ENCODE measurements around the gene NPPC.
"Not testable (repeated sequence)": the region's sequence is repeated elsewhere in the genome, so short reads cannot be mapped to it uniquely, and the experiment has no call there.

Gene NPPC

DNA sequence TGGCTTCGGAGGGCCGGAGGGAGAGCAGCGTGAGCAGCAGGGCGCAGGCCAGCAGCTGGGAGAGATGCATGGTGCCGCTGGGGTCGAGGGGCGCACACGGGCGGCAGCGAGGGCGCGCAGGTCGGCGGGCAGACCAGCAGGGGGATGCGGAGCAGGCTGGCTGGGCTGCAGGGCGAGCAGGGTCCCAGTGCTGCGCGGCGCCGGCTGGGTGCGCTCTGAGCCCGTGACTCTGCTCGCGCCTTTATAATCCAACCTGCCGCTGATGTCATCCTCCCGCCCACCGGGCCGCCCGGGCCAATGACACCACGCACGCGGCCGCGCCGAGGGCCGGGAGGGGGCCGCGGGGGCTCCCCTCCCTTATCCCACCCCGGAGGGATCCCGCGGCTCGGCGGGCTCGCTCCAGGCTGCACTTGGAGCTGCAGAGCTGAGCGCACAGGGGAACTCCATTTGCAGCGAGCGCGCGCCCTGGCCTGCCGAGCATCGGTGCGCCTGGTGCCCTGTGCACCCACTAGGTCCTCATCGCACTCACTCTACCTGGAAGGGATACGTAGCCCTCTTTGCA, at the start of gene NPPC:
Gene NPPC, minus strand, starts transcription at position 217 of the 562 bp plus-strand sequence. Its CDS starts 147 bp downstream, at position 70.
- peak; percentile 79 for DNase-seq (ENCODE audit: low read depth)

- no peak for DNase-seq (ENCODE audit: low read depth)
Measured at GRCh38 chr2:231975001-231975400, 48.8 kb upstream of the NPPC start.

GRCh38 chr2:231970461-231970860, 44.3 kb upstream of the NPPC start:
- peak; percentile 69 for DNase-seq (ENCODE audit: low read depth)

GRCh38 chr2:231968820-231969219, 42.6 kb upstream of the NPPC start:
- DNase-seq (ENCODE audit: low read depth), result no peak

DNA sequence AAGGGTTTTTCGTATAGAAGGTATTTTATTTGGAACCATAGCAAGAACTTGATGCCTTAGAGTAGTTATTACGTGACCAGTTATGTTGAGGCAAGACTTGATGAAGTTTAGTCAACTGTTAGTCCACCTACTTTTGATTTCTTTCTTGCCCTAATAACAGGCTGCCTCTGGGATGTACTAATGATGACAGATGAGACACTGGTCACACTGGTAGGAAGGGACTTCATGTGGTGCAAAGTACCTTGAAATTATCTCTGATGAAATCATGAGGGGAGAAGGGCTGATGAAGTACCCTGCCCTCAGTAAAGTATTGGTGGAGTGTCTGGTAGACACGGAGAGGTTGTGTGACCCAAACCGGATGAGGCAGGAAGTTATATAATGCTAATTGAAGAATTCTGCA, 40.7 kb upstream of the NPPC start:
- DNase-seq (ENCODE audit: low read depth), result no peak

GRCh38 chr2:231965102-231965501, 38.9 kb upstream of the NPPC start:
- no peak for DNase-seq (ENCODE audit: low read depth)

GRCh38 chr2:231961349-231962166, 35.4 kb upstream of the NPPC start, which contains the start of gene DIS3L2:
TSS of gene DIS3L2 (plus strand) at chr2:231961713. CDS start at chr2:232014928, 53,215 bp downstream.
- peak; percentile 88 for DNase-seq (ENCODE audit: low read depth)

DNA sequence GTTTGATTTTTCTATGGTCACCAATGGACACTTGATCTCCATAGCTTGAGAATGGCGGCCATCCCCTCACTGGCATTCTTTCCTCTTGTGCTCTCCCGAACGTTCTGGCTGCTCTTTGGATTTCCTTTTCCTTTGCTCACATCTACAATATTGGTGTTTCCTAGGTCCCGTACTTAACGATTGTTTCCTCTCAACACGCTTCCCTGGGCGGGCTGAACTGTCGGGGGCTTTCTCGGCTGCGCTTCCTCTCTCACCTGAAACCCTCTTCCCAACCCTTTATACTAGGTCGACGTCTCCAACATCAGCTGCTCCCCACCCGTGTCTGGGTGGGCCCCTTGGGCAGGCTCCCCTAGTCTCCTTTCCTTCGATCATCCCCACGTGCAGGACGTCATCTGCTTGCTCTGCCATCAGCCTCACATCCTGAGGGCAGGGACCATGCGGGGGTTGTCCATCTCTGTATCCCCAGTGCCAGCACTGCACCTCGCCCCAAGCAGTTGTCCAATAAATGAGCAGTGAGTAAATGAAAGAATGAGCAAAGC, 34.7 kb upstream of the NPPC start:
- DNase-seq (ENCODE audit: low read depth), result no peak

DNA sequence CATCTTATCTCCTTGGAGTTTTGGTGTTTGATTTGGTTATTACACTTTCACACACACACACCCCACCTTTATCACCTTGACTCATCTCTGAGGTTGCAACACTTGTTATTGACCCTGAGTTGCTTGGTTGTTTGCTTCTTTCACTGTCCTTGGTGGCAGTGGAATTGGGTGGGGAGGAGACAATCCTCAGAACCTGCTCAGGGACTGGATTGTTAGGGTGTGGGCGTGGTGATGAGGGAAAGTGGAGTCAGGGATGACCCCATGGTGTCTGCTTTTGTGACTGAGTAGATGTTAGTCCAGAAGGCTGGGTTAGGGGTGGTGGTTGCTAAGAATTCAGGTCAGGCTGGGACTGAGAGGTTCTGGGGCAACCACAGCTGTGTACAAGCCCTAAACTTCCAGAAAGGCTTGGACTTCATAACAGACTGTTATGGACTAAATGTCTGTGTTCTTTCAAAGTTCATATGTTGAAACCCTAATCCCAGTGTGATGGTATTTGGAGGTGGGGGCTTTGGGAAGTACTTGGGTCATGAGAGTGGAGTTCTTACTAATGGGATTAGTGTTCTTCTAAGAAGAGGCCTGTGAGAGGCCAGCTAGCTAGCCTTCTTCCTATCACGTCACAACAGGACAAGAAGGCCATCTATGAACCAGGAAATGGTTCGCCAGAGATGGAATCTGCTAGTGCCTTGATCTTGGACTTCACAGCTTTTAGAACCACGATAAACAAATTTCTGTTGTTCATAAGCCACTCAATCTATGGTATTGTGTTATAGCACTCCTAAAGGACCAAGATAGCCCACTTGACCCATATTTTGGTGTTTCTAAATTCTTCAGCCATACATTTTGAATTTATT, 31.9 kb upstream of the NPPC start:
- DNase-seq (ENCODE audit: low read depth), result no peak

DNA sequence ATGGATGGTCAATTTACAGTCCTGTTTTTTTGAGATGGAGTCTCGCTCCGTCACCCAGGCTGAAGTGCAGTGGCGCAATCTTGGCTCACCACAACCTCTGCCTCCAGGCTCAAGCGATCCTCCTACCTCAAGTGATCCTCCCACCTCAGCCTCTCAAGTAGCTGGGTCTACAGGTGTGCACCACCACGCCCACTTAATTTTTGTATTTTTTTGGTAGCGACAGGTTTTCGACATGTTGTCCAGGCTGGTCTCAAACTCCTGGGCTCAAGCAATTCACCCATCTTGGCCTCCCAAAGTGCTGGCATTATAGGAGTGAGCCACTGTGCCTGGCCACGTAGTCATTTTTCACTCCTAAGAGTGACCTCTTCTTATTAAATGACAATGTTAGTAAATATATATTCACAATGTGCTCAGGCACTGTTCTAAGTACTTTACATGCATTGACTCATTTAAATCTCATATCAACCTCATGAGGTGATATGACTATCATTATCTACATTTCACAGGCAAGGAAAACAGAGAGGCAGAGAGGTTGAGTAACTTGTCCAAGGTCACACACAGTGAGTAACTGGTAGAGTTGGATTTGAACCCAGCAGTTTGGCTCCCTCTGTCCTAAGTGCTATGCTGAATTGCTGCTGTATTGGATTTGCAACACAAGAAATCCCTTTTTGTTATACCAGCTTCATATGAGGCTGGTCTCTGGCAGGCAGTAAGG, 29.7 kb upstream of the NPPC start:
- DNase-seq (ENCODE audit: low read depth), result no peak

DNA sequence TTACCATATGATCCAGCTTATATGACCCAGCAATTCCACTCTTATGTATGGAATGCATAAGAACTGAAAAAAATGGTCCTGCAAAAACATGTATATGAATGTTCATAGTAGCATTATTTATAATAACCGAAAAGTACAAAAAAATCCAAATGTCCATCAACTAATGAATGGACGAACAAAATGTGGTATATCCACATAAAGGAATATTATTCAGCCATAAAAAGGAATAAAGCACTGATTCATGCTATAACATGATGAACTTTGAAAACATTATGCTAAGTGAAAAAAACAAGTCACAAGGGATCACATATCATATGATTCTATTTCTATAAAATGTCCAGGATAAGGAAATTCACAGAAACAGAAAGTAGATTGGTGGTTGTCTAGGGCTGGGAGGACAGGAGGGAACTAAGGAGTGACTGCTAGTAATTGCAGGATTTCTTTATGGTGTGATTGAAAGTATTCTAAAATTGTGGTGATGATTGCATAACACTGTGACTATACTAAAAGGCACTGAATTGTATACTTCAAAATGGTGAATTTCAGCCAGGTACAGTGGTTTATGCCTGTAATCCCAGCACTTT, 25.3 kb upstream of the NPPC start:
- no peak for DNase-seq (ENCODE audit: low read depth)

- no peak for DNase-seq (ENCODE audit: low read depth)
Measured at GRCh38 chr2:231947694-231948093, 21.5 kb upstream of the NPPC start.

DNA sequence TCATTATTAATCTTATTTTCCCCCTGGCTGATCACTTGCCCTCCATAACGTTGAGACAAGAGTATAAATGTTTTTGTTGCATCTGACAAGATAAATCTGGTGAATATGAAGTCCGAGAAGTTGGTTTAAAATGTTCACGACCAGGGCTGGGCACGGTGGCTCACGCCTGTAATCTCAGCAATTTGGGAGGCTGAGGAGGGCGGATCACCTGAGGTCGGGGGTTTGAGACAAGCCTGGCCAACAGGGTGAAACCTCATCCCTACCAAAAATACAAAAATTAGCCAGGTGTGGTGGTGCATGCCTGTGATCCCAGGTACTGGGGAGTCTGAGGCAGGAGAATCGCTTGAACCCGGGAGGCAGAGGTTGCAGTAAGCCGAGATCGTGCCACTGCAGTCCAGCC, 20.9 kb upstream of the NPPC start:
- not testable (repeated sequence) for DNase-seq (ENCODE audit: low read depth)

DNA sequence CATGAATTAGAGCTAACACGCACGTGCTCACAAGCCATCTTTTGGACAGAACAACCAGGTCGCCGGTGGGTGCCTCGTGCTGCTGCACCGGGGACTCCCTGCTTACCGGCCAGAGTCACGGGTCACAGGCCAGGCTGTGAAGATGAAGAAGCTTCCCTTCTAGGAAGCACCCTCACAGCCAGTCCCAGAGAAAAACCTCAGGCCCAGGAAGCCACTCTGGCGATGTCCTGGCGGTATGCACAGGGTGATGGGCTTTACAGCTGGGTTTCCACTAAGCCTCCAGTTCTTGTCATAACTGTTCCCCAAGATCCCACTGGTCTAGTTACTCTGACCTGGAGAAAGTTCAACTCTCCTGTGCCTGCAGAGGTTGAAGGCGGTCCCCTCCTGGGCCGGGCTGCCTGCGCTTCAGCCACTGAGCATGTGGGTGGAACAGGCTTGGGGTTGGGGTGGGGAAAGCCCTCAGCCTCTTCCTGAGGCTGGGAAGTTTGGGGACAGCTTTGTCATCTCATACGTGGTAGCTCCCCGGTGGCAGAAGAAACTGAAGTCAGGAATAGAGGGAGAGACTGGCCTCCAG, 20.1 kb upstream of the NPPC start:
- DNase-seq (ENCODE audit: low read depth), result no peak

DNA sequence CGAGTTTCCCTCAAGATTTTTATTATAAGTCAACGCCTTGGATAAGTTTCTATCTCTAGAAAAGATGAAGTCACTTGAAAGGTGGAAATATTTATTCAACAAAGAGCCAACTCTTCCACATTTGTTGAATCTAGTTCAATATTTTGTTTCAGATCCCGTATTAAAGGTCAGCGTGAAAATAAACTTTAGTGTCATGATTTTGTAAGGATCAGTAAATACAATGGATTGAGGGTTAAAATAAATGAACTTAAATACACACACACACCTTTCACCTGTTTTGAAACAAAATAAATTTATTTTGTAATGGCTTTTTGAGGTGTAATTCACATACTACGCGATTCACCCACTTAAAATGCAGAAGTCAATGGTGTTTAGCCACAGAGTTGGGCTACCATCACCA, 16.0 kb upstream of the NPPC start:
- no peak for DNase-seq (ENCODE audit: low read depth)

DNA sequence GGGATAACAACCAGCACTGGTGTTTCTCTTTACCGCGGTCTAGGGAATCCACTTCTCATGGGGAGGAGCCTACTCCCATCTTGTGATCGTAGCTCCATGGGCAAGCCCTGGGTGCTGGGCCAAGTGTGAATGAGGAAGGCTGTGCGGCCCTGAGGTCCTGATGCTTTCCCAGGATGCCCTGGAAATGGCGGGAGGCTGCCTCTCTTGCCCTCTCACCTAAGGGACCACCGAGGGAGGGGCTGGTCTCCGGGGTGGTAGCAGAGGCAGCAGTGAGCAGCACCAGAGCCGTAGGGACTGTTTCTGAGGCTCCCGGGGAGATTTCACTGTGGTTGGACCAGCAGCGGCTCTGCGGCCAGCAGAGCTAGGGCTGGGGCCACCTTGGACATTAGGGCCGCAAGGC, 15.5 kb upstream of the NPPC start:
- no peak for DNase-seq (ENCODE audit: low read depth)

DNA sequence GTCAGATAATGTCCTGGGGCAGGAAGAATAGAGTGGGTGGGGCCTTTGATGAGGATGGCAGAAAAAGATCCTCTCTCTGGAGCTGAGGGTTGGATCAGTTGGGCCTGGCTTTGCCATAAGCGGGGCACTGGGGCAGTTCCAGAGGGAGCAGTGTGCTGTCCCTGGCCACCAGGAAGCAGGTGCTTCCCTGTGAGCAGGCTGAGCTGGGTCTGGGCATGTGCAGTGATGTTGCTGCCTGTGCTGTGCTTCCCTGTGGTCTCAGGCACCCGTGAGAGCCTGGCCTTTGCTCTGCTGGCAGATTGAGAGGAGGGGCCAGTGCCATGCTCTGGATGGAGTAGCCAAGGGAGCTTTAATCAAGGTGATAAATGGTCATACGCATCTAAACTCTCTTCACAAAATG, 14.6 kb upstream of the NPPC start:
- DNase-seq (ENCODE audit: low read depth), result no peak

GRCh38 chr2:231939022-231939421, 12.8 kb upstream of the NPPC start:
- no peak for DNase-seq (ENCODE audit: low read depth)

DNA sequence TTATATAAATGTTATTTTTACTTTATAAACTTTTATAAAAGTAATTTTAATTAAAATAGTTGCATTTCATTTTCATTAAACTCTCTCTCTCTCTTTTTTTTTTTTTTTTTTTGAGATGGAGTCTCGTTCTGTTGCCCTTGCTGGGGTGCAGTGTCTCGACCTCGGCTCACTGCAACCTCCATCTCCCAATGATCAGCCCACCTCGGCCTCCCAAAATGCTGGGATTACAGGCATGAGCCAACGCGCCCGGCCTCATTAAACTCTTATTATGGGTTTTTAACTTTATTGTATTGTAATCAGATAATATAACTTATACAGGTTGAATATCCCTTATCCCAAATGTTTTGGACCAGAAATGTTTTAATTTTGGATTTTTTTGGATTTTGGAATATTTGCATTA, 10.9 kb upstream of the NPPC start:
- DNase-seq (ENCODE audit: low read depth), result no peak

DNA sequence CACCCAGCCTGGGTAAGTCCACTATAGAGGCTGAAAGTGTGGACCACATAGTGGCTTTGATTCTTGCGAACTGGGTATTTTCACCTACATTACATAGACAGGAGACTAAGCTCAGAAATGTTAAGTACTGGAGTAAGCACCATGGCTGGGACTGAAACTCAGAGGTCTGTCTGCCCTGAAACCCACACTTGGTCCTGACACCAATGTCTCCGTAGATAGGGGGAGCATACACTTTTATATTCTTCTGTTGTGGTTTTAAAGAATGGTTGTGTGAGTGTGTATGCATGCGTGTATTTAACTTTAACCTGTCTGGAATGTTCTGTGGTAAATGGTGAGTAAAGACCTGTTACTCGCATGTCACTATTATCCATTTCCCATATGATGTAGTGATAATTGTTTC, 10.3 kb upstream of the NPPC start:
- no peak for DNase-seq (ENCODE audit: low read depth)

DNA sequence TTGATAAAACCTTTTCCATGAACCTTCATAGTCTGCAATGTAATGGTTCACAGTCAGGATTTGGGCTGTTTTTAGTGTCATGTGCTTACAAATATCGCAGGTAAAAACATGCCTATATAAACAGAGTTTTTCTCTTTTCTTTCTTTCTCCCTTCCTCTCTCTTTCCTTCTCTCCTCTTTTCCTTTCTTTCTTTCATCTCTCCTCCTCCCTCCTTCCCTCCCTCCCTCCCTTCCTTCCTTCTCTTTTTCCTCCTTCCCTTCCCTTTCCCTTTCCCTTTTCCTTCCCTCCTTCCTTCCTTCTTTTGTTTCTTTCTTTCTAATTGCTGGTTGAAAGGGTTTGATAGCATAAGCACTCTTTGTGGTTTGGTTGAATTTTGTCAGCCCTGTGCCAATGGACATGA, 9.6 kb upstream of the NPPC start:
- no peak for DNase-seq (ENCODE audit: low read depth)

All from ELR (cell line).